Lung (tissue), 12 donors: ENCODE measurements around the gene TEX54. TPM values are rescaled to one million over a fixed set of nuclear protein-coding genes. Genes with fewer than 3 reads are reported as not detected.
A peak's percentile ranks its signal among the peaks of the same experiment; 100 is the strongest.

Source experiments
- ATAC-seq: fragments of 200-7000 bp; cut with Tn5 transposase; one replicate; pipeline ENCODE4 v1.9.1; 2020; ENCODE audit warnings: moderate number of reproducible peaks; ENCODE audit not compliant: insufficient read depth, low FRiP score
- DNase-seq, 3 donors: peaks; one replicate each; pipeline ENCODE4 v3.0.0-alpha.2; 2013 to 2017
- H3K27ac ChIP-seq, 2 donors: one replicate each; pipeline ENCODE4 v1.5.1; 2013; ENCODE audit warnings: mild to moderate bottlenecking in 2 of 2, moderate library complexity in 2 of 2, control low read depth in 1 of 2, inconsistent platforms in 1 of 2, low read depth in 1 of 2, low read length in 1 of 2
- H3K27me3 ChIP-seq, 3 donors: one replicate each; pipeline ENCODE4 v1.5.1; 2013; ENCODE audit warnings: low read length in 2 of 3; ENCODE audit not compliant: control insufficient read depth in 3 of 3, insufficient read depth in 3 of 3
- H3K36me3 ChIP-seq, 4 donors: one replicate each; pipeline ENCODE4 v1.5.1; 2013; ENCODE audit warnings: low read length in 4 of 4, mild to moderate bottlenecking in 1 of 4, moderate library complexity in 1 of 4; ENCODE audit not compliant: control insufficient read depth in 4 of 4, insufficient read depth in 4 of 4
- H3K4me1 ChIP-seq, 5 donors: one replicate each; pipeline ENCODE4 v1.5.1; 2013; ENCODE audit warnings: low read length in 5 of 5, mild to moderate bottlenecking in 2 of 5, moderate library complexity in 1 of 5; ENCODE audit not compliant: control insufficient read depth in 5 of 5, insufficient read depth in 5 of 5
- H3K4me3 ChIP-seq: one replicate; pipeline ENCODE4 v1.5.1; 2013; ENCODE audit warnings: mild to moderate bottlenecking, control low read depth, moderate library complexity
- H3K9ac ChIP-seq, 2 donors: one replicate each; pipeline ENCODE4 v1.5.1; 2013; ENCODE audit warnings: low read length in 2 of 2, control low read depth in 1 of 2; ENCODE audit not compliant: insufficient read depth in 1 of 2
- H3K9me3 ChIP-seq, 4 donors: one replicate each; pipeline ENCODE4 v1.5.1; 2013; ENCODE audit warnings: low read length in 3 of 4, mild to moderate bottlenecking in 1 of 4, moderate library complexity in 1 of 4; ENCODE audit not compliant: control insufficient read depth in 4 of 4, insufficient read depth in 3 of 4
- WGBS, 2 donors: extraction: QIAGEN DNeasy Blood & Tissue Kit; methylation state at CpG; one replicate each; pipeline ENCODE4 v1.1.7; 2013; 5-methylcytosine and 5-hydroxymethylcytosine counted together
- polyA plus RNA-seq, 2 donors: library from polyadenylated mRNA; stranded (reverse); fragments of 200-250 nt; gene quantifications; one replicate each; pipeline ENCODE4 v1.2.1, GENCODE V29; 2013
- total RNA-seq, 2 donors: library from RNA; depleted of rRNA in 1 of 2; stranded (reverse); fragments of >200 nt in 1 of 2; gene quantifications; one replicate each; pipeline ENCODE4 v1.2.1, GENCODE V29; 2014 to 2021
- TF ChIP-seq, protein P1 (sequence below): IDR thresholded peaks from 2 replicates; pipeline ENCODE4 v1.5.1; 2012; ENCODE audit warnings: mild to moderate bottlenecking; ENCODE audit errors: control extremely low read depth, extremely low read depth
- donor health status: control.
- donor health status: control.
- donor health status: Bipolar disorder and iron deficiency.
- donor health status: healthy.
- donor health status: DM: yes; HTN: yes; CAD: no.

TEX54 gene
- total and polyA plus RNA-seq, 4 donors, result not detected

DNA sequence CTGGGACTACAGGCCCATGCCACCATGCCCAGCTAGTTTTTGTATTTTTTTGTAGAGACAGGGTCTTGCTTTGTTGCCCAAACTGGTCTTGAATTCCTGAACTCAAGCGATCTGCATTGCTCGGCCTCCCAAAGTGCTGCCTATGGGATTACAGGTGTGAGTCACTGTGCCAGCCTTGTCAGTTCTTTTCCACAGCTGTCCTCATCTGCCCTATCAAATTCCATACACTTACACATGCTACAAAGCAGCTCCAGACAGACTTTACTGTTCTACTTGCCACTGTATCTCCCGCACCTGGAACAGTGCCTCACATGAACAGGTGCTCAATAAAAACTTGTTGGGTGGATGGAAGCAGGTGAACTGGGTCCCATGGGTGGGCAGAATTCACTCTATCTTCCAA is 9.0 kb downstream of the TEX54 start:
- H3K36me3 ChIP-seq, result peaks cover 30 to 50% (median 41%) of the 10 kb centered on the region in 4 donors
- TF ChIP-seq, protein P1, sequence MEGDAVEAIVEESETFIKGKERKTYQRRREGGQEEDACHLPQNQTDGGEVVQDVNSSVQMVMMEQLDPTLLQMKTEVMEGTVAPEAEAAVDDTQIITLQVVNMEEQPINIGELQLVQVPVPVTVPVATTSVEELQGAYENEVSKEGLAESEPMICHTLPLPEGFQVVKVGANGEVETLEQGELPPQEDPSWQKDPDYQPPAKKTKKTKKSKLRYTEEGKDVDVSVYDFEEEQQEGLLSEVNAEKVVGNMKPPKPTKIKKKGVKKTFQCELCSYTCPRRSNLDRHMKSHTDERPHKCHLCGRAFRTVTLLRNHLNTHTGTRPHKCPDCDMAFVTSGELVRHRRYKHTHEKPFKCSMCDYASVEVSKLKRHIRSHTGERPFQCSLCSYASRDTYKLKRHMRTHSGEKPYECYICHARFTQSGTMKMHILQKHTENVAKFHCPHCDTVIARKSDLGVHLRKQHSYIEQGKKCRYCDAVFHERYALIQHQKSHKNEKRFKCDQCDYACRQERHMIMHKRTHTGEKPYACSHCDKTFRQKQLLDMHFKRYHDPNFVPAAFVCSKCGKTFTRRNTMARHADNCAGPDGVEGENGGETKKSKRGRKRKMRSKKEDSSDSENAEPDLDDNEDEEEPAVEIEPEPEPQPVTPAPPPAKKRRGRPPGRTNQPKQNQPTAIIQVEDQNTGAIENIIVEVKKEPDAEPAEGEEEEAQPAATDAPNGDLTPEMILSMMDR, result no peak
- H3K4me3 ChIP-seq, result no peak overlapping the region
- H3K4me1 ChIP-seq, result no peaks in the 10 kb centered on the region
- H3K9me3 ChIP-seq, result no peaks in the 10 kb centered on the region
- no peak overlapping the region for H3K27ac ChIP-seq
- ATAC-seq (no peak), DNase-seq (no peak)
- 98 to 100% methylated on average over 3 of the region's 3 CpGs for WGBS, 2 donors
- no peak overlapping the region for H3K9ac ChIP-seq
- H3K27me3 ChIP-seq, result no peaks in the 10 kb centered on the region

DNA sequence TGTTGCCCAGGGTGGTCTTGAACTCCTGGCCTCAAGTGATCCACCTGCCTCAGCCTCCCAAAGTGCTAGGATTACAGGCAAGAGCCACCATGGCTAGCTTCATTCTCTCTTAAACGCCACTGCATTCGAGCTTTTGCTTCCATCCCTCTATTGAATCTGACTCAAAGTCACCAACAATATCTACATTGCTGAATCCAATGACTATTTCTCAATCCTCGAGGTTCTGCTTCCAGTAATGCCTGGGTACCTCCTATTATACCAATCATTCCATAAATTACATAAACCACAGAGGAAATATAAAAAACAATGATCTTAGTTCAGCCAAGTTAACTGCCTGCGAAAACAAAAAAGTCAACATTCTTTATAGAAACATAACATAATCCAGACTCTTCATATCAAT is 15.5 kb downstream of the TEX54 start:
- ATAC-seq (no peak), DNase-seq (no peak)
- Histone ChIP-seq H3K9ac (no peak overlapping the region), H3K4me1 (peaks cover 0 to 1% (median 0%) of the 10 kb centered on the region in 5 donors), H3K36me3 (peaks cover 0 to 22% (median 9%) of the 10 kb centered on the region in 4 donors), H3K27ac (peak overlapping the region in 1 of 2 donors; percentile 31), H3K27me3 (no peaks in the 10 kb centered on the region), H3K9me3 (no peaks in the 10 kb centered on the region), H3K4me3 (no peak overlapping the region)
- TF ChIP-seq, protein P1, result no peak
- 71 to 82% methylated on average over 4 of the region's 4 CpGs for WGBS, 2 donors

DNA sequence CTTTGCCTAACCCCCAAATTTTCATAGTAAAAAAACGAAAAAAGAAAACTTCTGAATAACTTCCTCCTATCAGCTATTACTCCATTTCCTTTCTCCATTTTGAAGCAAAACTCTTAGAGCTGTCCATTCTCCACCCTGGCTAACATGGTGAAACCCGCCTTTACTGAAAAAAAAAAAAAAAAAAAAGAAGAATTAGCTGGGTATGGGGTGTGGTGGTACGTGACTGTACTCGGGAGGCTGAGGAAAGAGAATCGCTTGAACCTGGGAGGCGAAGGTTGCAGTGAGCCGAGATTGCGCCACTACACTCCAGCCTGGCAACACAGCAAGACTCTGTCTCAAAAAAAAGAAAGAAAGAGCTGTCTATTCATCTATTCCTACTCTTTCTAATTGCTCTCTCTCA is 16.1 kb downstream of the TEX54 start:
- Histone ChIP-seq H3K4me1 (peaks cover 0 to 1% (median 0%) of the 10 kb centered on the region in 5 donors), H3K9me3 (no peaks in the 10 kb centered on the region), H3K27me3 (no peaks in the 10 kb centered on the region), H3K36me3 (peaks cover 0 to 20% (median 8%) of the 10 kb centered on the region in 4 donors), H3K27ac (no peak overlapping the region), H3K9ac (no peak overlapping the region), H3K4me3 (no peak overlapping the region)
- TF ChIP-seq, protein P1, result no peak
- WGBS, 2 donors, result 32 to 73% methylated on average over 8 of the region's 8 CpGs
- DNase-seq (no peak), ATAC-seq (peak; percentile 53)

DNA sequence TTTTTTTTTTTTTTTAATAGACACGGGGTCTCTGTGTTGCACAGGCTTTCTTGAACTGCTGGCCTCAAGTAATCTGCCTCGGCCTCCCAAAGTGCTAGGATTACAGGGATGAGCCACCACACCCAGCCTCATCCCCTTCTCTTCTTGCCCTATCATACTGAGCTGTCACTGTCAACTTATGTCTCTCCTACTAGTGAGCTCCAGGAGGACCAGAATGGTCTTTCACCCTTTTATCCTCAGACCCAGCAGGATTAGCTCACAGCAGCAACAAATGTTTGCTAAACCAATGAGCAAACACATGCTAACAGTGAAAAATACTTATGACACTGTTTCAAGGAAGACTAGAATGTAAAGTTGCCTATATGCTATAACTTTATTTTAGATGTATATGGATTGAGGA is 21.0 kb downstream of the TEX54 start:
- Histone ChIP-seq H3K4me1 (peaks cover 0 to 2% (median 0%) of the 10 kb centered on the region in 5 donors), H3K27me3 (no peaks in the 10 kb centered on the region), H3K36me3 (peaks cover 2 to 9% (median 6%) of the 10 kb centered on the region in 4 donors), H3K9ac (no peak overlapping the region), H3K9me3 (no peaks in the 10 kb centered on the region), H3K4me3 (no peak overlapping the region), H3K27ac (no peak overlapping the region)
- ATAC-seq, result no peak
- 87 to 90% methylated on average over 2 of the region's 2 CpGs for WGBS, 2 donors
- TF ChIP-seq, protein P1, result no peak
- DNase-seq, result no peak
